HepG2 (cell line): ENCODE data around the gene MAFB. TPM values are rescaled to one million over a fixed set of nuclear protein-coding genes. Genes with fewer than 3 reads are reported as not detected.

Source experiments
- ATAC-seq: fragments of 200-7000 bp; cut with Tn5 transposase; 3 replicates; pipeline ENCODE4 v1.9.1; 2020; ENCODE audit warnings: mild to moderate bottlenecking, moderate library complexity
- BruUV-seq: library from RNA; stranded (reverse); fragments of 400-500 nt; replicated peaks from 2 replicates; lab custom pipeline; 2021; lab: Mats Ljungman, UMichigan
- CTCF ChIA-PET: fragments of 300-600 bp; formaldehyde crosslinking; extraction: SDS; loops from one replicate; lab custom pipeline; 2021; ENCODE audit warnings: low total read pairs, inconsistent platforms, low intra/inter-chr PET ratio; lab: Yijun Ruan, JAX
- POLR2A ChIA-PET: fragments of 350-600 bp; sonication (Branson Sonifier 250); formaldehyde crosslinking; loops from one replicate; lab custom pipeline; 2020; ENCODE audit warnings: antibody characterized with exemption, inconsistent platforms; lab: Yijun Ruan, JAX
- DNase-seq: peaks from one replicate; pipeline ENCODE4 v3.0.0-alpha.2; 2015; ENCODE audit warnings: low spot score
- FAIRE-seq: peaks from 3 replicates; lab custom pipeline; 2011; peaks lifted over from hg19 to GRCh38; lab: Jason Lieb, UNC
- H2AFZ ChIP-seq: one replicate; pipeline ENCODE4 v1.6.1; 2011; ENCODE audit warnings: low read length, inconsistent platforms
- H3K27ac ChIP-seq: fragments of 300-600 bp; 3 replicates; pipeline ENCODE4 v1.8.0; 2011; ENCODE audit warnings: mixed run types, mild to moderate bottlenecking, mixed read lengths, low read length, inconsistent platforms; ENCODE audit not compliant: insufficient read depth; ENCODE audit errors: extremely low read length
- H3K27me3 ChIP-seq, 2 experiments: fragments of 200-600 bp in 1 of 2; 2 replicates in 1 of 2; 3 replicates in 1 of 2; pipeline versions ENCODE4 v1.6.0 to v1.8.0; 2011; ENCODE audit warnings: low read length in 2 of 2, mild to moderate bottlenecking in 2 of 2, moderate library complexity in 2 of 2, inconsistent platforms in 1 of 2; ENCODE audit not compliant: insufficient read depth in 2 of 2, control insufficient read depth in 1 of 2
- H3K36me3 ChIP-seq, 2 experiments: fragments of 200-600 bp in 1 of 2; replicated peaks in 1 of 2; 2 replicates in 1 of 2; 3 replicates in 1 of 2; pipeline versions ENCODE4 v1.5.1 to v1.8.0; 2011; ENCODE audit warnings: low read length in 2 of 2, inconsistent platforms in 1 of 2; ENCODE audit not compliant: insufficient read depth in 2 of 2, control insufficient read depth in 1 of 2
- H3K4me1 ChIP-seq: 2 replicates; pipeline ENCODE4 v1.5.1; 2012; ENCODE audit warnings: low read length, inconsistent platforms; ENCODE audit not compliant: insufficient read depth
- H3K4me2 ChIP-seq: 2 replicates; pipeline ENCODE4 v1.6.0; 2011; ENCODE audit warnings: low read depth, low read length, inconsistent platforms
- H3K4me3 ChIP-seq, 3 experiments: fragments of 200-600 bp in 1 of 3; sonication (generic), shearing (Covaris generic) in 1 of 3; replicated peaks in 1 of 3; 2 replicates each; pipeline ENCODE4 v1.5.1; 2011 to 2016; ENCODE audit warnings: low read length in 3 of 3, inconsistent platforms in 2 of 3, low read depth in 2 of 3, mild to moderate bottlenecking in 2 of 3, control low read depth in 1 of 3, mixed read lengths in 1 of 3; ENCODE audit not compliant: insufficient read depth in 1 of 3
- H3K79me2 ChIP-seq: one replicate; pipeline ENCODE4 v1.6.1; 2011; ENCODE audit warnings: low read length, inconsistent platforms; ENCODE audit not compliant: insufficient read depth
- H3K9ac ChIP-seq: 2 replicates; pipeline ENCODE4 v1.6.0; 2011; ENCODE audit warnings: mild to moderate bottlenecking, low read depth, low read length, inconsistent platforms; ENCODE audit not compliant: insufficient read depth
- H3K9me3 ChIP-seq: 2 replicates; pipeline ENCODE4 v1.5.1; 2012; ENCODE audit warnings: mild to moderate bottlenecking, low read length
- H4K20me1 ChIP-seq: 2 replicates; pipeline ENCODE4 v1.6.0; 2011; ENCODE audit warnings: inconsistent platforms, mild to moderate bottlenecking, low read length, moderate library complexity; ENCODE audit not compliant: insufficient read depth
- ARID5B ChIP-seq: IDR thresholded peaks from 2 replicates; pipeline ENCODE4 v1.4.0; 2020; ENCODE audit warnings: mild to moderate bottlenecking, missing genetic modification reagents
- DDIT3 ChIP-seq: sonication (generic); formaldehyde crosslinking; IDR thresholded peaks from 2 replicates; pipeline ENCODE4 v1.4.0; 2020; ENCODE audit warnings: mild to moderate bottlenecking, missing genetic modification reagents
- HOXD1 ChIP-seq: sonication (generic); formaldehyde crosslinking; IDR thresholded peaks from 2 replicates; pipeline ENCODE4 v1.5.0; 2020; ENCODE audit warnings: missing genetic modification reagents
- IRF2 ChIP-seq: IDR thresholded peaks from 2 replicates; pipeline ENCODE4 v1.6.1; 2018; ENCODE audit warnings: missing genetic modification reagents, missing compliant biosample characterization
- MTA3 ChIP-seq: sonication (generic); formaldehyde crosslinking; IDR thresholded peaks from 2 replicates; pipeline ENCODE4 v1.4.0; 2020; ENCODE audit warnings: missing genetic modification reagents
- RAD21 ChIP-seq: fragments of 450-650 bp; formaldehyde crosslinking; IDR thresholded peaks from 2 replicates; pipeline ENCODE4 v1.5.0; 2020; ENCODE audit warnings: mild to moderate bottlenecking
- REL ChIP-seq: sonication (generic); formaldehyde crosslinking; conservative IDR thresholded peaks from 2 replicates; pipeline ENCODE4 v1.8.0; 2022; ENCODE audit warnings: mild to moderate bottlenecking, missing genetic modification reagents, moderate library complexity
- TFAP4 ChIP-seq: sonication (generic); IDR thresholded peaks from 2 replicates; pipeline ENCODE4 v1.6.1; 2016; ENCODE audit warnings: low read depth, borderline replicate concordance
- ZNF17 ChIP-seq: sonication (generic); formaldehyde crosslinking; IDR thresholded peaks from 2 replicates; pipeline ENCODE4 v1.5.0; 2020; ENCODE audit warnings: mild to moderate bottlenecking, missing genetic modification reagents
- ZSCAN25 ChIP-seq: sonication (generic); formaldehyde crosslinking; IDR thresholded peaks from 2 replicates; pipeline ENCODE4 v1.8.0; 2022; ENCODE audit warnings: mild to moderate bottlenecking, missing genetic modification reagents
- WGBS: methylation state at CpG from one replicate; pipeline ENCODE4 v1.1.6; 2017; ENCODE audit warnings: low lambda C conversion rate; 5-methylcytosine and 5-hydroxymethylcytosine counted together
- in situ Hi-C: cut with HindIII; loops from 2 replicates; pipeline ENCODE4 v1.10.0; 2017; ENCODE audit warnings: low pct_unique_long_range_greater_than_20kb; ENCODE audit not compliant: extremely low pct_ligation_motif_present
- intact Hi-C: fragments of 100-400 bp; cut with micrococcal nuclease; formaldehyde crosslinking; loops from one replicate; pipeline ENCODE4 v1.10.0; 2022; ENCODE audit not compliant: unreplicated experiment
- polyA plus RNA-seq, 8 experiments: library from polyadenylated mRNA; depleted of rRNA in 3 of 8; stranded (reverse) in 7 of 8; unstranded in 1 of 8; fragments of >200 nt; fragmentation: Illumina TruSeq in 4 of 8; extraction: Trizol in 4 of 8; gene quantifications; 2 replicates each; pipeline versions ENCODE4 v1.2.1 to v1.2.3, GENCODE V29; 2011 to 2016; ENCODE audit warnings: low read depth in 4 of 8, missing spikeins in 1 of 8, mixed read lengths in 1 of 8; ENCODE audit not compliant: insufficient read depth in 1 of 8
- total RNA-seq, 5 experiments: library from RNA; depleted of rRNA; stranded (reverse); fragments of >200 nt; fragmentation: Illumina TruSeq; extraction: Trizol; gene quantifications; 2 replicates each; pipeline ENCODE4 v1.2.3, GENCODE V29; 2016; ENCODE audit warnings: low read depth in 1 of 5

The MAFB gene
- total and polyA plus RNA-seq, 2 of the 13 experiments (the other 11 are each of a cell fraction or from before 2014, with no cell fraction given) = 0.08 to 0.11 TPM

- CTCF ChIA-PET = no interaction called here
- no peak for DNase-seq
- Histone ChIP-seq H3K36me3 (no peaks in the 10 kb centered on the region), H3K9me3 (no peaks in the 10 kb centered on the region), H3K4me2 (no peak overlapping the region), H2AFZ (no peak overlapping the region)
- BruUV-seq = no TSS peak
- WGBS = 66% methylated on average over 8 of the region's 8 CpGs
- in situ Hi-C loops = no loop called here
- TF ChIP-seq IRF2 (no peak), HOXD1 (CRISPR knock-in tag) (no peak), RAD21 (no peak), ARID5B (CRISPR knock-in tag) (no peak), REL (CRISPR knock-in tag) (no peak), TFAP4 (no peak), MTA3 (CRISPR knock-in tag) (no peak), ZNF17 (no peak), ZSCAN25 (CRISPR knock-in tag) (no peak), DDIT3 (no peak)
- TF ChIP-seq, all 625 proteins: peak for 0
- no peaks in the 10 kb centered on the region for H3K79me2 ChIP-seq
- peaks cover 8 to 74% of the 10 kb centered on the region in 2 experiments for H3K27me3 ChIP-seq
- ATAC-seq = no peak
- H4K20me1 ChIP-seq = no peaks in the 10 kb centered on the region
- POLR2A ChIA-PET = no interaction called here
- H3K9ac ChIP-seq = no peak overlapping the region
- no peak for FAIRE-seq
- no peak overlapping the region for H3K27ac ChIP-seq
- H3K4me1 ChIP-seq = no peaks in the 10 kb centered on the region
- H3K4me3 ChIP-seq = no peak overlapping the region
- intact Hi-C loops = no loop called here
These were observed 30.1 kb upstream of the MAFB start for GRCh38 chr20:40718982-40719729.
